Karpas-422 (cell line): ENCODE measurements around the gene DAPK2. TPM values are rescaled to one million over a fixed set of nuclear protein-coding genes. Genes with fewer than 3 reads are reported as not detected.

ENCODE experiments used
- DNase-seq: peaks from one replicate; pipeline ENCODE4 v3.0.0-alpha.2; 2015
- H2AFZ ChIP-seq: fragments of 200-600 bp; sonication (generic); 2 replicates; pipeline ENCODE4 v1.6.1; 2014; ENCODE audit warnings: antibody characterized with exemption, low read length, mixed read lengths
- H3K27ac ChIP-seq: fragments of 200-600 bp; sonication (generic); 2 replicates; pipeline ENCODE4 v1.5.1; 2014; ENCODE audit warnings: mild to moderate bottlenecking, low read length, moderate library complexity
- H3K27me3 ChIP-seq: fragments of 200-600 bp; sonication (generic); 2 replicates; pipeline ENCODE4 v1.6.1; 2014; ENCODE audit warnings: low read length, mixed read lengths
- H3K36me3 ChIP-seq: fragments of 200-600 bp; sonication (generic); 2 replicates; pipeline ENCODE4 v1.6.1; 2014; ENCODE audit warnings: low read length, mixed read lengths; ENCODE audit not compliant: insufficient read depth
- H3K4me1 ChIP-seq: fragments of 200-600 bp; sonication (generic); 2 replicates; pipeline ENCODE4 v1.6.1; 2014; ENCODE audit warnings: mild to moderate bottlenecking, low read length, mixed read lengths
- H3K4me2 ChIP-seq: fragments of 200-600 bp; sonication (generic); 2 replicates; pipeline ENCODE4 v1.6.1; 2014; ENCODE audit warnings: low read length, low read depth, mild to moderate bottlenecking; ENCODE audit not compliant: poor library complexity, severe bottlenecking
- H3K4me3 ChIP-seq: fragments of 200-600 bp; sonication (generic); 2 replicates; pipeline ENCODE4 v1.5.1; 2014; ENCODE audit warnings: mild to moderate bottlenecking, antibody characterized with exemption, low read length, mixed read lengths
- H3K79me2 ChIP-seq: fragments of 200-600 bp; sonication (generic); 2 replicates; pipeline ENCODE4 v1.6.1; 2014; ENCODE audit warnings: mild to moderate bottlenecking, low read length, mixed read lengths
- H3K9ac ChIP-seq: fragments of 200-600 bp; sonication (generic); 2 replicates; pipeline ENCODE4 v1.6.0; 2014; ENCODE audit warnings: low read length
- H3K9me2 ChIP-seq: fragments of 200-600 bp; sonication (generic), shearing (Covaris generic); replicated peaks from 2 replicates; pipeline ENCODE4 v1.6.0; 2014; ENCODE audit warnings: mild to moderate bottlenecking, low read length, moderate library complexity; ENCODE audit not compliant: insufficient read depth
- H3K9me3 ChIP-seq: fragments of 300-700, 200-600 bp; sonication (generic); 2 replicates; pipeline ENCODE4 v1.6.1; 2014; ENCODE audit warnings: low read length, mixed read lengths
- H4K20me1 ChIP-seq: fragments of 200-600 bp; sonication (generic); 2 replicates; pipeline ENCODE4 v1.6.1; 2014; ENCODE audit warnings: mild to moderate bottlenecking, antibody characterized with exemption, low read length, low read depth; ENCODE audit not compliant: insufficient read depth
- total RNA-seq: library from RNA; depleted of rRNA; stranded (reverse); fragments of >200 nt; shearing (Covaris generic); gene quantifications from 2 replicates; pipeline ENCODE4 v1.2.3, GENCODE V29; 2014; ENCODE audit warnings: low replicate concordance

The DAPK2 gene
- total RNA-seq, 1 experiment from 2014 or later: 40.4 TPM

GRCh38 chr15:63918317-63918672 lies 128.0 kb downstream of the DAPK2 start:
- H3K4me3 ChIP-seq: no peak overlapping the region
- H3K27ac ChIP-seq: no peak overlapping the region
- no peaks in the 10 kb centered on the region for H3K36me3 ChIP-seq
- H3K9me2 ChIP-seq: no peaks in the 10 kb centered on the region
- no peak for DNase-seq
- no peaks in the 10 kb centered on the region for H4K20me1 ChIP-seq
- H3K4me2 ChIP-seq: no peak overlapping the region
- no peaks in the 10 kb centered on the region for H3K9me3 ChIP-seq
- no peak overlapping the region for H3K9ac ChIP-seq
- no peaks in the 10 kb centered on the region for H3K27me3 ChIP-seq
- no peak overlapping the region for H2AFZ ChIP-seq
- no peaks in the 10 kb centered on the region for H3K79me2 ChIP-seq
- peaks cover 55% of the 10 kb centered on the region for H3K4me1 ChIP-seq

GRCh38 chr15:63917588-63918316 lies 128.5 kb downstream of the DAPK2 start:
- no peak for DNase-seq
- Histone ChIP-seq H3K9ac (no peak overlapping the region), H4K20me1 (no peaks in the 10 kb centered on the region), H3K27ac (peak overlapping the region; percentile 38; the same call in 1 of the 2 replicates), H3K27me3 (no peaks in the 10 kb centered on the region), H3K36me3 (no peaks in the 10 kb centered on the region), H2AFZ (no peak overlapping the region), H3K4me2 (no peak overlapping the region), H3K79me2 (no peaks in the 10 kb centered on the region), H3K9me2 (no peaks in the 10 kb centered on the region), H3K4me3 (no peak overlapping the region), H3K4me1 (peaks cover 54% of the 10 kb centered on the region), H3K9me3 (no peaks in the 10 kb centered on the region)

GRCh38 chr15:63915873-63916771 lies 130.2 kb downstream of the DAPK2 start:
- Histone ChIP-seq H3K9ac (peak overlapping the region; percentile 58), H3K36me3 (no peaks in the 10 kb centered on the region), H3K9me2 (no peaks in the 10 kb centered on the region), H3K4me2 (peak overlapping the region; percentile 49), H3K4me1 (peaks cover 52% of the 10 kb centered on the region), H3K27me3 (no peaks in the 10 kb centered on the region), H3K27ac (peak overlapping the region; percentile 88), H3K9me3 (no peaks in the 10 kb centered on the region), H3K4me3 (no peak overlapping the region), H3K79me2 (no peaks in the 10 kb centered on the region), H4K20me1 (no peaks in the 10 kb centered on the region), H2AFZ (peak overlapping the region; percentile 16; the same call in 1 of the 2 replicates)
- DNase-seq: peak; percentile 71

GRCh38 chr15:63915209-63915872 lies 130.9 kb downstream of the DAPK2 start:
- Histone ChIP-seq H3K9me2 (no peaks in the 10 kb centered on the region), H2AFZ (peak overlapping the region; percentile 16; the same call in 1 of the 2 replicates), H3K4me1 (peaks cover 52% of the 10 kb centered on the region), H3K36me3 (no peaks in the 10 kb centered on the region), H3K27ac (peak overlapping the region; percentile 88), H3K27me3 (no peaks in the 10 kb centered on the region), H3K4me2 (peak overlapping the region; percentile 49), H3K9me3 (no peaks in the 10 kb centered on the region), H4K20me1 (no peaks in the 10 kb centered on the region), H3K79me2 (no peaks in the 10 kb centered on the region), H3K4me3 (no peak overlapping the region), H3K9ac (peak overlapping the region; percentile 58; the same call in 1 of the 2 replicates)
- peak; percentile 70 for DNase-seq

GRCh38 chr15:63913786-63914315 lies 132.4 kb downstream of the DAPK2 start:
- H3K79me2 ChIP-seq: no peaks in the 10 kb centered on the region
- no peaks in the 10 kb centered on the region for H4K20me1 ChIP-seq
- peaks cover 54% of the 10 kb centered on the region for H3K4me1 ChIP-seq
- DNase-seq: no peak
- no peaks in the 10 kb centered on the region for H3K9me3 ChIP-seq
- no peaks in the 10 kb centered on the region for H3K36me3 ChIP-seq
- H3K4me2 ChIP-seq: no peak overlapping the region
- H3K27ac ChIP-seq: peak overlapping the region; percentile 88
- peak overlapping the region; percentile 21; the same call in 1 of the 2 replicates for H3K9ac ChIP-seq
- H3K9me2 ChIP-seq: no peaks in the 10 kb centered on the region
- no peak overlapping the region for H2AFZ ChIP-seq
- H3K4me3 ChIP-seq: no peak overlapping the region
- no peaks in the 10 kb centered on the region for H3K27me3 ChIP-seq

GRCh38 chr15:63913336-63913735 lies 132.9 kb downstream of the DAPK2 start:
- Histone ChIP-seq H2AFZ (no peak overlapping the region), H3K9me2 (no peaks in the 10 kb centered on the region), H3K79me2 (no peaks in the 10 kb centered on the region), H3K4me2 (no peak overlapping the region), H3K36me3 (no peaks in the 10 kb centered on the region), H4K20me1 (no peaks in the 10 kb centered on the region), H3K9ac (no peak overlapping the region), H3K4me1 (peaks cover 54% of the 10 kb centered on the region), H3K27me3 (no peaks in the 10 kb centered on the region), H3K9me3 (no peaks in the 10 kb centered on the region), H3K4me3 (no peak overlapping the region), H3K27ac (peak overlapping the region; percentile 88; the same call in 1 of the 2 replicates)
- DNase-seq: no peak

- DNase-seq: no peak
- Histone ChIP-seq H3K9ac (no peak overlapping the region), H3K27me3 (no peaks in the 10 kb centered on the region), H4K20me1 (no peaks in the 10 kb centered on the region), H2AFZ (no peak overlapping the region), H3K27ac (peak overlapping the region; percentile 44), H3K4me1 (peaks cover 45% of the 10 kb centered on the region), H3K4me3 (no peak overlapping the region), H3K79me2 (no peaks in the 10 kb centered on the region), H3K4me2 (no peak overlapping the region), H3K9me2 (no peaks in the 10 kb centered on the region), H3K36me3 (no peaks in the 10 kb centered on the region), H3K9me3 (no peaks in the 10 kb centered on the region)
Observed at GRCh38 chr15:63912061-63912615, 134.1 kb downstream of the DAPK2 start.
